RWPE2 (cell line): Measurements from ENCODE around the gene LARGE1.

Source experiments
- ATAC-seq: fragments of 200-7000 bp; cut with Tn5 transposase; 3 replicates; pipeline ENCODE4 v1.9.1; 2021; ENCODE audit warnings: low read depth
- DNase-seq: peaks from one replicate; pipeline ENCODE4 v3.0.0-alpha.2; 2020; ENCODE audit warnings: low spot score
- H3K27ac ChIP-seq: fragments of 450-650 bp; 2 replicates; pipeline ENCODE4 v1.5.1; 2017; ENCODE audit warnings: mild to moderate bottlenecking; ENCODE audit not compliant: poor library complexity, severe bottlenecking
- H3K27me3 ChIP-seq: fragments of 250-450 bp; sonication (Bioruptor Pico); 2 replicates; pipeline ENCODE4 v1.5.1; 2021; ENCODE audit warnings: mild to moderate bottlenecking, moderate library complexity; ENCODE audit not compliant: insufficient read depth, poor library complexity, severe bottlenecking
- H3K36me3 ChIP-seq: fragments of 250-450 bp; sonication (Bioruptor Pico); 2 replicates; pipeline ENCODE4 v1.5.1; 2020; ENCODE audit warnings: low read depth, mild to moderate bottlenecking, moderate library complexity
- H3K4me1 ChIP-seq: fragments of 250-450 bp; sonication (Bioruptor Pico); 2 replicates; pipeline ENCODE4 v1.5.1; 2021; ENCODE audit warnings: mild to moderate bottlenecking, moderate library complexity; ENCODE audit not compliant: insufficient read depth, poor library complexity, severe bottlenecking
- H3K4me3 ChIP-seq: fragments of 250-450 bp; sonication (Bioruptor Pico); 2 replicates; pipeline ENCODE4 v1.5.1; 2021; ENCODE audit warnings: mild to moderate bottlenecking, moderate library complexity; ENCODE audit not compliant: severe bottlenecking
- H3K9me3 ChIP-seq: fragments of 250-450 bp; sonication (Bioruptor Pico); 2 replicates; pipeline ENCODE4 v1.5.1; 2021; ENCODE audit warnings: mild to moderate bottlenecking, moderate library complexity; ENCODE audit not compliant: severe bottlenecking
- TF ChIP-seq, protein P1 (sequence below): fragments of 450-650 bp; IDR thresholded peaks from one replicate; pipeline ENCODE4 v1.5.1; 2017; ENCODE audit warnings: mild to moderate bottlenecking, moderate library complexity; ENCODE audit not compliant: poor library complexity, severe bottlenecking

LARGE1 gene

DNA sequence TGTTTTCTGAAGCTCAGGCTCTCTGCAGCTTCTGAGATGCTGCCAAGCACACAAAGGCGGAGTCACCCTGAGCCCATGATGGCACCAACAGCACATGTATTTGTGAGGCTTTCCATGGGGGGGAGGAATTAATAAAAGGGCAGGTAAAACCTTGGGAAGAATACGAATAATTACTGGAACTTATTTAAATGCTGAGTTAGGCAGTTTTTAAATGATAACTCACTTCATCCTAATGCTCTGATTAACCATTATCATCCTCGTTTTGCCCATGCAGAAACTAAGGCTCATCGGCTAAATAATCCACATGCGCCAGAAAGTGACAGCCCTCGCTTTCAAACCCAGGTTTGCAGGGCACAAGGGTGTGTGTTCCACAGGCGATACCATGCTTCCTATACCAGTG, 35.4 kb downstream of the LARGE1 start:
- H3K27me3 ChIP-seq = no peaks in the 10 kb centered on the region
- no peaks in the 10 kb centered on the region for H3K9me3 ChIP-seq
- H3K36me3 ChIP-seq = no peaks in the 10 kb centered on the region
- H3K27ac ChIP-seq = no peak overlapping the region
- ATAC-seq = no peak
- TF ChIP-seq, protein P1, sequence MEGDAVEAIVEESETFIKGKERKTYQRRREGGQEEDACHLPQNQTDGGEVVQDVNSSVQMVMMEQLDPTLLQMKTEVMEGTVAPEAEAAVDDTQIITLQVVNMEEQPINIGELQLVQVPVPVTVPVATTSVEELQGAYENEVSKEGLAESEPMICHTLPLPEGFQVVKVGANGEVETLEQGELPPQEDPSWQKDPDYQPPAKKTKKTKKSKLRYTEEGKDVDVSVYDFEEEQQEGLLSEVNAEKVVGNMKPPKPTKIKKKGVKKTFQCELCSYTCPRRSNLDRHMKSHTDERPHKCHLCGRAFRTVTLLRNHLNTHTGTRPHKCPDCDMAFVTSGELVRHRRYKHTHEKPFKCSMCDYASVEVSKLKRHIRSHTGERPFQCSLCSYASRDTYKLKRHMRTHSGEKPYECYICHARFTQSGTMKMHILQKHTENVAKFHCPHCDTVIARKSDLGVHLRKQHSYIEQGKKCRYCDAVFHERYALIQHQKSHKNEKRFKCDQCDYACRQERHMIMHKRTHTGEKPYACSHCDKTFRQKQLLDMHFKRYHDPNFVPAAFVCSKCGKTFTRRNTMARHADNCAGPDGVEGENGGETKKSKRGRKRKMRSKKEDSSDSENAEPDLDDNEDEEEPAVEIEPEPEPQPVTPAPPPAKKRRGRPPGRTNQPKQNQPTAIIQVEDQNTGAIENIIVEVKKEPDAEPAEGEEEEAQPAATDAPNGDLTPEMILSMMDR = no peak
- no peak overlapping the region for H3K4me3 ChIP-seq
- DNase-seq = no peak
- no peaks in the 10 kb centered on the region for H3K4me1 ChIP-seq

DNA sequence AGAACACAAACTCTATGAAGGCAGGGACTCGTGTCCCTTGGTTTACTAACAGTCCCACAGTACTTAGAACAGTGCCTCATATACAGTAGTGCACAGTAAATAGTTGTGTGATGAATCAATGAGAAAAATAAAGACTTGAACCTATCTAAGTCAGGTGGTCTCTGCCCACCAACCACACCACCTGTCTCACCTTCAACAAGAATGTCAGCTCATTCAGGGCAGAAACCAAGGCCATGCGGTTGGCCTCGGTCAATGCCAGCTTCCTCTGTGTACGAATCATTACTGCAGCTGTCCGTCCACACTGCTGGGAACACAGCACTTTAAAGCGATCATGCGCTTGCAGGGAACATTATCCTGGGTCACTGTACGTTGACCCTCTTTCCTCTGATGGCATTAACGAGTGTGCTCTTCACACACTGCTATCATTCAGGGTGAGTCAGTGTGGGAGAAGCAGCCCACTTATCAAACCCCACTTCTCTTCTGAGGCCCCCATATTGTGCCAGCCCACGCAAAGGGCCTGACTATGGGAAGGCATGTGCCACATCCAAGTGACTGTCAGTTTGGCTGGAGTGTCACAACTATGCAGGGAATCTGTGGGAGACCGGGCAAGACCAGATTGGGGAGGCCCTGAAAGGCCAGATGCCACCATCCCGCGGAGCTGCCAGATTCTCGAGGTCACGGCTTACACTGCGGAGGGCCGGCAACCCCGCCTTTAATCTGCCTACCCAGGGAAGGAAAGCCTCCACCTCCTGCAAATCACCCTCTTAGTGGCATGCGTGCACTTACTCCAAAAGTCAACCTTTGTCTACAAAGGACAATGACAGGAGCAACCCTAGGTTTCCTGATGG, 36.1 kb downstream of the LARGE1 start:
- no peaks in the 10 kb centered on the region for H3K9me3 ChIP-seq
- no peaks in the 10 kb centered on the region for H3K36me3 ChIP-seq
- ATAC-seq = no peak
- no peak overlapping the region for H3K27ac ChIP-seq
- H3K27me3 ChIP-seq = no peaks in the 10 kb centered on the region
- no peak for DNase-seq
- no peak overlapping the region for H3K4me3 ChIP-seq
- TF ChIP-seq, protein P1 = no peak
- H3K4me1 ChIP-seq = no peaks in the 10 kb centered on the region

DNA sequence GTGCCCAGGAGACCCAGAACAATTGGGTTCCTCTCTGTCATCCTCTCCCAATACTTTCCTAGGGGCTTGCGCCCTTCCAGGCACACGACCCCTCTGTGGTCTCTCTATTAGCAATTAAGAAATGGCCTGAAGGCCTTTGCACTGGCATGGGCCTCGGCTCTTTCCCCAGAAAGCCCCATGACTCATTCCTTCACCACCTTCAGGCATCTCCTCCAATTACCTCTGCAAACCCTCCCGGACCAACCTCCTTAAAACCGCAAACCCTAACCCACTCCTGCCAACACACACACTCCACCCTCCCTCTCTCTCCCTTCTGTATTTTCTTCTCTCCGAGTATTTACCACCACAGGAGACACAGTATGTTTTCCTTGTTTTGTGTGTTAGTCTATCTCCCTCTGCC, 36.7 kb downstream of the LARGE1 start:
- DNase-seq (no peak), ATAC-seq (no peak)
- H3K36me3 ChIP-seq = no peaks in the 10 kb centered on the region
- no peaks in the 10 kb centered on the region for H3K4me1 ChIP-seq
- no peak overlapping the region for H3K27ac ChIP-seq
- H3K9me3 ChIP-seq = no peaks in the 10 kb centered on the region
- TF ChIP-seq, protein P1 = no peak
- no peak overlapping the region for H3K4me3 ChIP-seq
- no peaks in the 10 kb centered on the region for H3K27me3 ChIP-seq

DNA sequence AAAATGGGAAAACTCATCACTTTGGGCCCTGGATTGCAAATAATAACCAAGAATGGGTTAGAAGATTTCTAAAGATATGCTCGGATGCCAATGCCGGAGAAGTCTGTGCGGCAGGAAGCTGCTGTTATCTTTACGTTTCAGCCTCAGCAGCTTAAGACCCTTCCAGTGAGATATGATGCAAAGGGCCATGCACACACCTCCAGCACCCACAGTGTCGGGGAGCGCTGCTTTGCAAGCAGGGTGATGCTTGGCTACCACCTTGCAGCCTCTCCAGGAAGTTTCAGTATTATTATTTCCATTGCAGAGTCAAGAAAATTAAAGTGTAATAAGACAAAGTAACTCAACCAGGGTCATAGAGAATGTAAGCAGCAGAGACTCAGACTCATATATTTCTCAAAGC, 37.3 kb downstream of the LARGE1 start:
- TF ChIP-seq, protein P1 = no peak
- ATAC-seq = no peak
- H3K9me3 ChIP-seq = no peaks in the 10 kb centered on the region
- no peaks in the 10 kb centered on the region for H3K4me1 ChIP-seq
- DNase-seq = no peak
- H3K27ac ChIP-seq = no peak overlapping the region
- no peaks in the 10 kb centered on the region for H3K36me3 ChIP-seq
- H3K27me3 ChIP-seq = no peaks in the 10 kb centered on the region
- no peak overlapping the region for H3K4me3 ChIP-seq

DNA sequence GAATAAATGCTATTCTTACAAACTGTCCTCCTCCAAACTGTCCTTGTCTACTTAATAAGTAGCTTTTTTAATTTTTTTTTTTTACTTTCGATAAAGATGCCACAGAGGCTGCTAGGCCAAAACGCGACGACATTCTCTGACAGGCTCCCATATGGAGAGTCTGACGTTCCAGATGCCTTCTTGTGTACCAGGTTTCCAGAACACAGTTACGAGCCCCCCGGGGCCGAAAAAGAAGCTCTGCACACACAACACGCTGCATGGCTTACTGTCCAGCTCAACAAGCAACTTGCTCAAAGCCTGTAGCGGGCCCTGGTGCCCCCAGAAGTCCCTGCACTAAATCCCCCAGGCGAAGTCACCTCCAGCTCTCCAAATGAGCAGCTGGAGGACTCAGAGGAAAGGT, 39.3 kb downstream of the LARGE1 start:
- ATAC-seq = no peak
- no peak overlapping the region for H3K27ac ChIP-seq
- TF ChIP-seq, protein P1 = no peak

More for the DNA sequence above, 39.3 kb downstream of the LARGE1 start:
- Histone ChIP-seq H3K4me3 (no peak overlapping the region), H3K9me3 (no peaks in the 10 kb centered on the region), H3K36me3 (no peaks in the 10 kb centered on the region), H3K4me1 (no peaks in the 10 kb centered on the region), H3K27me3 (no peaks in the 10 kb centered on the region)
- no peak for DNase-seq
